Erythroblast (primary cell): ENCODE data around the gene GPR39.

ENCODE experiments used
- GATA1 ChIP-seq: IDR thresholded peaks from 2 replicates; pipeline ENCODE4 v1.6.1; 2011; ENCODE audit warnings: low read depth, mild to moderate bottlenecking, control low read depth, low read length, moderate library complexity
- POLR2A ChIP-seq: IDR thresholded peaks from 2 replicates; pipeline ENCODE4 v1.6.1; 2011; ENCODE audit warnings: mild to moderate bottlenecking, low read length

DNA sequence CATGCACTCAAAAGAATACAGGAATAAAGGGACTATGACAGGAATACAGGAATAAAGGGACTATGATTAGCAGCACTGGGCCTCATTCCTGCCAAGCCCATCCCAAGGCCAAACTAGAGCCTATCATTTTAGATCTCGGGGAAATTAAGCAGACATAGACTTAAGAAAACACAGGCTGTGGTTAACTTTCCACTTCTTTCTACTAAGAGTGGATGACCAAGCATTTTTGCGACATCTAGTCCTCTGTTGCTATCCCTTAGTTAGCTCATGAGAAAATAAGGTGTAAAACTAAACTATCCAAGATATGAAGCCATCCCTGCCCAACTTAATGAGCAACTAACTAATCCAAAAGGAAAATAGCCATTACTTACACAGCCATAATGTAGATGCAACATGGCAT, 247.5 kb downstream of the GPR39 start:
- TF ChIP-seq POLR2A (no peak), GATA1 (no peak)
